GM12878 (cell line): ENCODE results near the gene RERE.

Experiments used
- CBFB ChIP-seq: IDR thresholded peaks from 2 replicates; pipeline ENCODE4 v1.6.1; 2016; ENCODE audit warnings: antibody characterized with exemption, low read depth
- CEBPB ChIP-seq, 2 experiments: fragments of 150-350 bp in 1 of 2; IDR thresholded peaks; 2 replicates each; pipeline ENCODE4 v1.6.1; 2012 to 2014; ENCODE audit warnings: low read depth in 2 of 2, low read length in 2 of 2, borderline replicate concordance in 1 of 2, inconsistent platforms in 1 of 2
- EP300 ChIP-seq, 2 experiments: fragments of 150-350 bp in 1 of 2; IDR thresholded peaks; 2 replicates each; pipeline ENCODE4 v1.6.1; 2011 to 2012; ENCODE audit warnings: low read depth in 2 of 2, low read length in 2 of 2, borderline replicate concordance in 1 of 2, improper control_type of control experiment in 1 of 2, inconsistent platforms in 1 of 2; ENCODE audit not compliant: control insufficient read depth in 1 of 2
- EZH2 ChIP-seq: IDR thresholded peaks from 2 replicates; pipeline ENCODE4 v1.6.1; 2012; ENCODE audit warnings: low read depth, mild to moderate bottlenecking, control low read depth, inconsistent platforms, low read length, borderline replicate concordance; ENCODE audit not compliant: control insufficient read depth
- POLR2A ChIP-seq: IDR thresholded peaks from 2 replicates; pipeline ENCODE4 v1.6.1; 2011; ENCODE audit warnings: low read depth, mild to moderate bottlenecking, low read length
- RAD21 ChIP-seq: IDR thresholded peaks from 2 replicates; pipeline ENCODE4 v1.6.1; 2011; ENCODE audit warnings: mild to moderate bottlenecking, low read depth, low read length, moderate library complexity; ENCODE audit not compliant: insufficient read depth
- SUZ12 ChIP-seq: fragments of 200-600 bp; sonication (generic); IDR thresholded peaks from one replicate; pipeline ENCODE4 v1.6.1; 2018; ENCODE audit warnings: antibody characterized with exemption, mild to moderate bottlenecking; ENCODE audit not compliant: unreplicated experiment
- TARDBP ChIP-seq: IDR thresholded peaks from 2 replicates; pipeline ENCODE4 v1.6.1; 2016; ENCODE audit warnings: borderline replicate concordance
- ZNF384 ChIP-seq: IDR thresholded peaks from 2 replicates; pipeline ENCODE4 v1.6.1; 2012; ENCODE audit warnings: low read depth, mild to moderate bottlenecking, low read length, improper control_type of control experiment, borderline replicate concordance
- TF ChIP-seq, protein P1 (sequence below), 3 experiments: IDR thresholded peaks in 2 of 3; conservative IDR thresholded peaks in 1 of 3; 2 replicates each; pipeline ENCODE4 v1.5.1; 2011; ENCODE audit warnings: low read depth in 3 of 3, low read length in 3 of 3, mild to moderate bottlenecking in 3 of 3, control low read depth in 2 of 3, moderate library complexity in 2 of 3, inconsistent platforms in 1 of 3, mixed read lengths in 1 of 3; ENCODE audit not compliant: control insufficient read depth in 2 of 3, insufficient read depth in 1 of 3; ENCODE audit errors: extremely low read depth in 1 of 3
- TF ChIP-seq, protein P2 (sequence below): fragments of 450-650 bp; IDR thresholded peaks from 2 replicates; pipeline ENCODE4 v1.6.1; 2018; ENCODE audit warnings: mild to moderate bottlenecking, low read depth, moderate library complexity; ENCODE audit not compliant: partially characterized antibody
- TF ChIP-seq, protein P3 (sequence below): IDR thresholded peaks from 2 replicates; pipeline ENCODE4 v1.6.1; 2011; ENCODE audit warnings: low read depth, mild to moderate bottlenecking, low read length, moderate library complexity, borderline replicate concordance; ENCODE audit errors: extremely low read depth
- TF ChIP-seq, protein P4 (sequence below): IDR thresholded peaks from 2 replicates; pipeline ENCODE4 v1.6.1; 2011; ENCODE audit warnings: mild to moderate bottlenecking, low read depth, low read length, moderate library complexity; ENCODE audit not compliant: insufficient replicate concordance
- TF ChIP-seq, protein P5 (sequence below): IDR thresholded peaks from 2 replicates; pipeline ENCODE4 v1.6.1; 2012; ENCODE audit warnings: mild to moderate bottlenecking, low read depth, low read length

DNA sequence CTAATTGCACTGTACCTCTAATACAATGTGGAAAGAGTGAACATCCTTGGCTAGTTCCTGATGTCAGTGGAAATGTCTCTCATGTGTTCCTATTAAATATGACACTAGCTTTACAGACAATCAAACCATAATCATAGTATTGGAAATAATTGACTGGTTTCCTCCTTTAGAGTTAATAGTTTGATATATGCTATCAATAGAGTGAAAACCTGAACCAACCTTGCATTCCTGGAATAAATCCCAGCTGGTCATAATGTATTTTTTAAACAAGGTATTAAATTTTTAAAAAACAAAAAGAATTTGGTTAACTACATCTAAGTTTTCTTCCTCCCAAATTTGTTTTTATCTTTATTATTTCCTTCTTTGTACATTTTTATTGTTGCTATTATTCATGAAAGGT, 273.5 kb downstream of the RERE start:
- TF ChIP-seq RAD21 (no peak), EP300 (IDR thresholded peaks at IDR 0.05; ENCODE audit: borderline replicate concordance in 1 of 2, control insufficient read depth in 1 of 2, low read depth in 2 of 2, low read length in 2 of 2) (no peak), EZH2 (no peak), TARDBP (no peak), ZNF384 (no peak), POLR2A (no peak), SUZ12 (no peak), CEBPB (IDR thresholded peaks at IDR 0.05; ENCODE audit: borderline replicate concordance in 1 of 2, low read depth in 2 of 2, low read length in 2 of 2) (no peak), CBFB (no peak)
- TF ChIP-seq, protein P1, sequence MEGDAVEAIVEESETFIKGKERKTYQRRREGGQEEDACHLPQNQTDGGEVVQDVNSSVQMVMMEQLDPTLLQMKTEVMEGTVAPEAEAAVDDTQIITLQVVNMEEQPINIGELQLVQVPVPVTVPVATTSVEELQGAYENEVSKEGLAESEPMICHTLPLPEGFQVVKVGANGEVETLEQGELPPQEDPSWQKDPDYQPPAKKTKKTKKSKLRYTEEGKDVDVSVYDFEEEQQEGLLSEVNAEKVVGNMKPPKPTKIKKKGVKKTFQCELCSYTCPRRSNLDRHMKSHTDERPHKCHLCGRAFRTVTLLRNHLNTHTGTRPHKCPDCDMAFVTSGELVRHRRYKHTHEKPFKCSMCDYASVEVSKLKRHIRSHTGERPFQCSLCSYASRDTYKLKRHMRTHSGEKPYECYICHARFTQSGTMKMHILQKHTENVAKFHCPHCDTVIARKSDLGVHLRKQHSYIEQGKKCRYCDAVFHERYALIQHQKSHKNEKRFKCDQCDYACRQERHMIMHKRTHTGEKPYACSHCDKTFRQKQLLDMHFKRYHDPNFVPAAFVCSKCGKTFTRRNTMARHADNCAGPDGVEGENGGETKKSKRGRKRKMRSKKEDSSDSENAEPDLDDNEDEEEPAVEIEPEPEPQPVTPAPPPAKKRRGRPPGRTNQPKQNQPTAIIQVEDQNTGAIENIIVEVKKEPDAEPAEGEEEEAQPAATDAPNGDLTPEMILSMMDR (IDR thresholded peaks at IDR 0.05 in 2 of 3, conservative IDR thresholded peaks at IDR 0.05 in 1 of 3; ENCODE audit: control insufficient read depth in 2 of 3, extremely low read depth in 1 of 3, insufficient read depth in 1 of 3, low read depth in 3 of 3, low read length in 3 of 3): no peak
- TF ChIP-seq, protein P2, sequence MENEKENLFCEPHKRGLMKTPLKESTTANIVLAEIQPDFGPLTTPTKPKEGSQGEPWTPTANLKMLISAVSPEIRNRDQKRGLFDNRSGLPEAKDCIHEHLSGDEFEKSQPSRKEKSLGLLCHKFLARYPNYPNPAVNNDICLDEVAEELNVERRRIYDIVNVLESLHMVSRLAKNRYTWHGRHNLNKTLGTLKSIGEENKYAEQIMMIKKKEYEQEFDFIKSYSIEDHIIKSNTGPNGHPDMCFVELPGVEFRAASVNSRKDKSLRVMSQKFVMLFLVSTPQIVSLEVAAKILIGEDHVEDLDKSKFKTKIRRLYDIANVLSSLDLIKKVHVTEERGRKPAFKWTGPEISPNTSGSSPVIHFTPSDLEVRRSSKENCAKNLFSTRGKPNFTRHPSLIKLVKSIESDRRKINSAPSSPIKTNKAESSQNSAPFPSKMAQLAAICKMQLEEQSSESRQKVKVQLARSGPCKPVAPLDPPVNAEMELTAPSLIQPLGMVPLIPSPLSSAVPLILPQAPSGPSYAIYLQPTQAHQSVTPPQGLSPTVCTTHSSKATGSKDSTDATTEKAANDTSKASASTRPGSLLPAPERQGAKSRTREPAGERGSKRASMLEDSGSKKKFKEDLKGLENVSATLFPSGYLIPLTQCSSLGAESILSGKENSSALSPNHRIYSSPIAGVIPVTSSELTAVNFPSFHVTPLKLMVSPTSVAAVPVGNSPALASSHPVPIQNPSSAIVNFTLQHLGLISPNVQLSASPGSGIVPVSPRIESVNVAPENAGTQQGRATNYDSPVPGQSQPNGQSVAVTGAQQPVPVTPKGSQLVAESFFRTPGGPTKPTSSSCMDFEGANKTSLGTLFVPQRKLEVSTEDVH: no peak
- TF ChIP-seq, protein P3, sequence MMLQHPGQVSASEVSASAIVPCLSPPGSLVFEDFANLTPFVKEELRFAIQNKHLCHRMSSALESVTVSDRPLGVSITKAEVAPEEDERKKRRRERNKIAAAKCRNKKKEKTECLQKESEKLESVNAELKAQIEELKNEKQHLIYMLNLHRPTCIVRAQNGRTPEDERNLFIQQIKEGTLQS: no peak
- TF ChIP-seq, protein P4, sequence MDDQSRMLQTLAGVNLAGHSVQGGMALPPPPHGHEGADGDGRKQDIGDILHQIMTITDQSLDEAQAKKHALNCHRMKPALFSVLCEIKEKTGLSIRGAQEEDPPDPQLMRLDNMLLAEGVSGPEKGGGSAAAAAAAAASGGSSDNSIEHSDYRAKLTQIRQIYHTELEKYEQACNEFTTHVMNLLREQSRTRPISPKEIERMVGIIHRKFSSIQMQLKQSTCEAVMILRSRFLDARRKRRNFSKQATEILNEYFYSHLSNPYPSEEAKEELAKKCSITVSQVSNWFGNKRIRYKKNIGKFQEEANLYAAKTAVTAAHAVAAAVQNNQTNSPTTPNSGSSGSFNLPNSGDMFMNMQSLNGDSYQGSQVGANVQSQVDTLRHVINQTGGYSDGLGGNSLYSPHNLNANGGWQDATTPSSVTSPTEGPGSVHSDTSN: no peak
- TF ChIP-seq, protein P5, sequence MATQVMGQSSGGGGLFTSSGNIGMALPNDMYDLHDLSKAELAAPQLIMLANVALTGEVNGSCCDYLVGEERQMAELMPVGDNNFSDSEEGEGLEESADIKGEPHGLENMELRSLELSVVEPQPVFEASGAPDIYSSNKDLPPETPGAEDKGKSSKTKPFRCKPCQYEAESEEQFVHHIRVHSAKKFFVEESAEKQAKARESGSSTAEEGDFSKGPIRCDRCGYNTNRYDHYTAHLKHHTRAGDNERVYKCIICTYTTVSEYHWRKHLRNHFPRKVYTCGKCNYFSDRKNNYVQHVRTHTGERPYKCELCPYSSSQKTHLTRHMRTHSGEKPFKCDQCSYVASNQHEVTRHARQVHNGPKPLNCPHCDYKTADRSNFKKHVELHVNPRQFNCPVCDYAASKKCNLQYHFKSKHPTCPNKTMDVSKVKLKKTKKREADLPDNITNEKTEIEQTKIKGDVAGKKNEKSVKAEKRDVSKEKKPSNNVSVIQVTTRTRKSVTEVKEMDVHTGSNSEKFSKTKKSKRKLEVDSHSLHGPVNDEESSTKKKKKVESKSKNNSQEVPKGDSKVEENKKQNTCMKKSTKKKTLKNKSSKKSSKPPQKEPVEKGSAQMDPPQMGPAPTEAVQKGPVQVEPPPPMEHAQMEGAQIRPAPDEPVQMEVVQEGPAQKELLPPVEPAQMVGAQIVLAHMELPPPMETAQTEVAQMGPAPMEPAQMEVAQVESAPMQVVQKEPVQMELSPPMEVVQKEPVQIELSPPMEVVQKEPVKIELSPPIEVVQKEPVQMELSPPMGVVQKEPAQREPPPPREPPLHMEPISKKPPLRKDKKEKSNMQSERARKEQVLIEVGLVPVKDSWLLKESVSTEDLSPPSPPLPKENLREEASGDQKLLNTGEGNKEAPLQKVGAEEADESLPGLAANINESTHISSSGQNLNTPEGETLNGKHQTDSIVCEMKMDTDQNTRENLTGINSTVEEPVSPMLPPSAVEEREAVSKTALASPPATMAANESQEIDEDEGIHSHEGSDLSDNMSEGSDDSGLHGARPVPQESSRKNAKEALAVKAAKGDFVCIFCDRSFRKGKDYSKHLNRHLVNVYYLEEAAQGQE: no peak
